Epithelial cell of prostate (primary cell): ENCODE measurements around the gene DDI1.

Experiments
- DNase-seq: peaks from one replicate; pipeline ENCODE4 v3.0.0-alpha.2; 2011; ENCODE audit warnings: low read depth, low spot score
- H3K27ac ChIP-seq: fragments of 450-650 bp; 2 replicates; pipeline ENCODE4 v1.5.1; 2017; ENCODE audit warnings: mild to moderate bottlenecking

DDI1 gene

GRCh38 chr11:104036588-104036987, at the start of gene DDI1:
Gene DDI1 (plus strand): TSS chr11:104036640. CDS start chr11:104036823, 183 bp downstream.
- DNase-seq = no peak

GRCh38 chr11:103987629-103988594, 48.5 kb upstream of the DDI1 start:
- DNase-seq = no peak
- H3K27ac ChIP-seq = no peak overlapping the region

More at GRCh38 chr11:104036588-104036987, at the start of gene DDI1:
- H3K27ac ChIP-seq = no peak within 1 kb of the TSS

GRCh38 chr11:103988595-103988969, 47.9 kb upstream of the DDI1 start:
- peak; percentile 34 for DNase-seq

GRCh38 chr11:103993507-103993906, 42.9 kb upstream of the DDI1 start:
- DNase-seq = no peak
- H3K27ac ChIP-seq = no peak overlapping the region

More at GRCh38 chr11:103988595-103988969, 47.9 kb upstream of the DDI1 start:
- H3K27ac ChIP-seq = no peak overlapping the region

GRCh38 chr11:103994094-103994493, 42.3 kb upstream of the DDI1 start:
- H3K27ac ChIP-seq = no peak overlapping the region
- DNase-seq = no peak

- no peak overlapping the region for H3K27ac ChIP-seq
- DNase-seq = no peak
Measured at GRCh38 chr11:103994518-103994917, 41.9 kb upstream of the DDI1 start.

GRCh38 chr11:103995896-103996295, 40.5 kb upstream of the DDI1 start:
- H3K27ac ChIP-seq = no peak overlapping the region
- DNase-seq = no peak

GRCh38 chr11:103997082-103997481, 39.4 kb upstream of the DDI1 start:
- no peak for DNase-seq
- no peak overlapping the region for H3K27ac ChIP-seq

GRCh38 chr11:103998826-103999508, 37.5 kb upstream of the DDI1 start:
- no peak for DNase-seq
- no peak overlapping the region for H3K27ac ChIP-seq

GRCh38 chr11:104000798-104001197, 35.6 kb upstream of the DDI1 start:
- H3K27ac ChIP-seq = no peak overlapping the region
- no peak for DNase-seq

- no peak for DNase-seq
- H3K27ac ChIP-seq = no peak overlapping the region
Measured at GRCh38 chr11:104001561-104002056, 34.8 kb upstream of the DDI1 start.

- H3K27ac ChIP-seq = no peak overlapping the region
Measured at GRCh38 chr11:104003491-104003890, 32.9 kb upstream of the DDI1 start.

GRCh38 chr11:104005234-104005855, 31.1 kb upstream of the DDI1 start:
- DNase-seq = peak; percentile 22
- no peak overlapping the region for H3K27ac ChIP-seq

More at GRCh38 chr11:104003491-104003890, 32.9 kb upstream of the DDI1 start:
- no peak for DNase-seq

- H3K27ac ChIP-seq = no peak overlapping the region
- DNase-seq = no peak
Measured at GRCh38 chr11:104009744-104010143, 26.7 kb upstream of the DDI1 start.

- H3K27ac ChIP-seq = no peak overlapping the region
- no peak for DNase-seq
Measured at GRCh38 chr11:104011044-104011443, 25.4 kb upstream of the DDI1 start.

GRCh38 chr11:104015649-104016415, 20.6 kb upstream of the DDI1 start:
- H3K27ac ChIP-seq = no peak overlapping the region
- DNase-seq = no peak

- DNase-seq = no peak
- no peak overlapping the region for H3K27ac ChIP-seq
Measured at GRCh38 chr11:104024572-104024971, 11.9 kb upstream of the DDI1 start.

- no peak overlapping the region for H3K27ac ChIP-seq
- no peak for DNase-seq
Measured at GRCh38 chr11:104028476-104029263, 7.8 kb upstream of the DDI1 start.

GRCh38 chr11:104033134-104033533, 3.3 kb upstream of the DDI1 start:
- peak; percentile 29 for DNase-seq

More at GRCh38 chr11:104033134-104033533, 3.3 kb upstream of the DDI1 start:
- no peak overlapping the region for H3K27ac ChIP-seq
